ENCODE measurements around the gene KDM5B. TPM values are rescaled to one million over a fixed set of nuclear protein-coding genes. Genes with fewer than 3 reads are reported as not detected.

KDM5B gene
- polyA plus RNA-seq, 1 of the 3 experiments (the other 2 are of a cell fraction): 21.7 TPM

GRCh38 chr1:202680586-202681352, 127.5 kb downstream of the KDM5B start:
- H3K79me2 ChIP-seq (ENCODE audit: insufficient read depth): no peaks in the 10 kb centered on the region
- peaks cover 0 to 4% of the 10 kb centered on the region in 2 experiments; a peak in 1 of 4 replicates for H3K4me1 ChIP-seq (ENCODE audit: control insufficient read depth in 1 of 2, insufficient read depth in 2 of 2, low read depth in 1 of 2, low read length in 1 of 2)
- H3F3A ChIP-seq (replicated peaks; ENCODE audit: insufficient read depth): no peaks in the 10 kb centered on the region
- H3K9ac ChIP-seq: no peak overlapping the region
- 67% methylated on average over 2 of the region's 2 CpGs for WGBS (ENCODE audit: low lambda C conversion rate)
- no peak for DNase-seq
- ChIA-PET CTCF (interaction anchor here (0.9 to 2.3 kb wide), 3 partner anchors 14 to 217 kb away, joined by 3 to 10 read pairs (median 3); no protein-coding TSS in a partner anchor), POLR2A (no interaction called here)
- no peak overlapping the region for H2AFZ ChIP-seq (ENCODE audit: low read depth)
- peaks cover 25% of the 10 kb centered on the region; the same call in 1 of the 2 replicates for H3K27me3 ChIP-seq (ENCODE audit: insufficient read depth)
- no peak overlapping the region for H3K4me3 ChIP-seq (ENCODE audit: low read depth in 2 of 2, low read length in 1 of 2)
- H3K36me3 ChIP-seq (replicated peaks in 1 of 2; ENCODE audit: control insufficient read depth in 1 of 2, insufficient read depth in 2 of 2, low read length in 1 of 2): no peaks in the 10 kb centered on the region
- H4K20me1 ChIP-seq (ENCODE audit: insufficient read depth): no peaks in the 10 kb centered on the region
- H3K4me2 ChIP-seq: no peak overlapping the region
- no peak overlapping the region for H3K27ac ChIP-seq (ENCODE audit: low read depth in 2 of 2, low read length in 1 of 2)
- TF ChIP-seq REST (IDR thresholded peaks at IDR 0.05; ENCODE audit: low read depth, low read length): peak; percentile 87
- no peak for TF ChIP-seq TAF1 (IDR thresholded peaks at IDR 0.05; ENCODE audit: borderline replicate concordance, low read depth, low read length)
- H3K9me2 ChIP-seq: no peaks in the 10 kb centered on the region
- H3K9me3 ChIP-seq: no peaks in the 10 kb centered on the region

GRCh38 chr1:202679406-202680177, 128.6 kb downstream of the KDM5B start:
- H3K9me2 ChIP-seq: no peaks in the 10 kb centered on the region
- ChIA-PET POLR2A (no interaction called here), CTCF (interaction anchor here (1.1 to 2.3 kb wide), 2 partner anchors 40 to 218 kb away, joined by 3 to 10 read pairs; no protein-coding TSS in a partner anchor)
- H2AFZ ChIP-seq (ENCODE audit: low read depth): no peak overlapping the region
- no peaks in the 10 kb centered on the region for H3K79me2 ChIP-seq (ENCODE audit: insufficient read depth)
- H3K9me3 ChIP-seq: no peaks in the 10 kb centered on the region
- H4K20me1 ChIP-seq (ENCODE audit: insufficient read depth): no peaks in the 10 kb centered on the region
- H3K27ac ChIP-seq (ENCODE audit: low read depth in 2 of 2, low read length in 1 of 2): no peak overlapping the region
- peaks cover 0 to 2% of the 10 kb centered on the region in 2 experiments; a peak in 1 of 4 replicates for H3K4me1 ChIP-seq (ENCODE audit: control insufficient read depth in 1 of 2, insufficient read depth in 2 of 2, low read depth in 1 of 2, low read length in 1 of 2)
- H3K27me3 ChIP-seq (ENCODE audit: insufficient read depth): peaks cover 22% of the 10 kb centered on the region; the same call in 1 of the 2 replicates
- no peaks in the 10 kb centered on the region for H3K36me3 ChIP-seq (replicated peaks in 1 of 2; ENCODE audit: control insufficient read depth in 1 of 2, insufficient read depth in 2 of 2, low read length in 1 of 2)
- no peak overlapping the region for H3K9ac ChIP-seq
- 32% methylated on average over 4 of the region's 4 CpGs for WGBS (ENCODE audit: low lambda C conversion rate)
- H3F3A ChIP-seq (replicated peaks; ENCODE audit: insufficient read depth): no peaks in the 10 kb centered on the region
- DNase-seq: no peak
- TF ChIP-seq RCOR1 (IDR thresholded peaks at IDR 0.05; ENCODE audit: low read length) (no peak), IRF3 (IDR thresholded peaks at IDR 0.05; ENCODE audit: low read depth, low read length) (no peak), FOSL2 (IDR thresholded peaks at IDR 0.05; ENCODE audit: borderline replicate concordance, low read depth) (no peak), RAD21 (IDR thresholded peaks at IDR 0.05; ENCODE audit: low read length) (no peak), CTCF (IDR thresholded peaks at IDR 0.05) (no peak), CHD2 (IDR thresholded peaks at IDR 0.05; ENCODE audit: low read length, partially characterized antibody) (no peak), EZH2phosphoT487 (IDR thresholded peaks at IDR 0.05; ENCODE audit: borderline replicate concordance, low read depth) (no peak), SIN3A (IDR thresholded peaks at IDR 0.05; ENCODE audit: borderline replicate concordance, low read depth, low read length) (no peak), RFX5 (IDR thresholded peaks at IDR 0.05; ENCODE audit: low read length) (no peak), GABPA (IDR thresholded peaks at IDR 0.05; ENCODE audit: low read depth) (no peak)
- H3K4me3 ChIP-seq (ENCODE audit: low read depth in 2 of 2, low read length in 1 of 2): no peak overlapping the region
- H3K4me2 ChIP-seq: no peak overlapping the region
